Medulla oblongata (tissue), 1 donor: ENCODE data around the gene SRCIN1.
"Not testable (repeated sequence)": the region's sequence is repeated elsewhere in the genome, so short reads cannot be mapped to it uniquely, and the experiment has no call there.

Source experiments
- DNase-seq: peaks from one replicate; pipeline ENCODE4 v3.0.0-alpha.2; 2015; ENCODE audit errors: extremely low spot score

The SRCIN1 gene

GRCh38 chr17:38543403-38544174 lies 62.2 kb downstream of the SRCIN1 start:
- DNase-seq = no peak

DNA sequence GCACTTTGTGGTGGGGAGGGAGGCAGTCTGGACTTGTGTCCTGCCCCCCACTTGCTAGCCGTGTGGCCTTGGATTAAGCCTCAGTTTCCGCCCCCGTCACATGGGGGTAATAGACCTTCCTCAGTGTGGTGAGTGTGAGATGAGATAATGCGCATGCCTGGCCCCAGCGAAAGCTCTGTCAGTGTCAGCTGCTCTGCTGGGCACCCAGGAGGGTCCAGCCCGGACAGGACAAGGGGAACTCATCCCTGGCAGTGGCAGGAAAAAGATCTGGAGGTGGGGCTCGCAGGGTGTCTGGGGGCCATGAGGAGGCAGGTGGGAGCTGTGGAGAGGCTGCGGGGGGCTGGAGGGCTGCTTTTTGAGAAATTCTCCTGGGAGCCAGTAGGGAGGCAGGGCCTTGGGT lies 63.5 kb downstream of the SRCIN1 start:
- DNase-seq = no peak

DNA sequence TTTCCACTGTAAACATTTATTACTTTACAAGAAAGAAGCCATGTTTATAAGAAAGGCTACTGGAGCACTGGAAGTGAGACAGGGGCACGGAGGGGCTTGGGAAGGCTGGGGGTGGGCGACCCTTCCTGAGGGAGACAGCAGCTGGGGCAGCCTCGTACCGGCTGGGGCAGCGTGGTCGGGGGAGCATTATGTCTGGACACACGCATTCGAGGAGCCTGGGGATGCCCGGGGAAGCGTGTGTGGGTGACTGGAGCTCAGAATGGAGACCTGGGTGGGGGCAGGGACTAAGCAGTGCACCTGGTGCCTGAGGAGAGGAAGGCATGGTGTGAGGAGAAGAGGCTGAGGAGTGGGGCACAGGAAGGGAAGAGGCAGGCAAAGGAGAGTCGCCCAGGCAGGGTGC lies 64.5 kb downstream of the SRCIN1 start:
- DNase-seq = no peak

GRCh38 chr17:38540514-38541045 lies 65.2 kb downstream of the SRCIN1 start:
- DNase-seq = no peak

GRCh38 chr17:38539386-38539785 lies 66.4 kb downstream of the SRCIN1 start:
- DNase-seq = no peak

DNA sequence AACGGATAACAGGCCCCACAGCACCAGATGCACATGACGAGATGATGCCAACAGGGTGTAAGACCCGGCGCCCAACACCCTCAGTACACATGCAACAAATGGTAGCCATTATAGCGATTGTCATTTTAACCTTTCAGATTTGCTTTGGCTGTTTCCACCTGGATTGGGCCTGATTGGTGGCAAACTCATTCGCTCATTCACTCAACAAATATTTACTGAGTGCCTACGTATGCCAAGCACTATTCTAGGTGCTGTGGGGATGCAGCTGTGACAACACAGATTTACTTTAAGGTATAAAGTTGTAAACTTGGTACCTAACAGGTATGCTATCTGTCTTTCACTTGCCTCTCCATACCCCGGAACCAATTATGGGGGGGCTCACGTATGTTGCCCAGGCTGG lies 66.8 kb downstream of the SRCIN1 start:
- DNase-seq = no peak

- DNase-seq = no peak
These were observed 69.1 kb downstream of the SRCIN1 start for GRCh38 chr17:38536661-38537060.

- no peak for DNase-seq
These were observed 69.9 kb downstream of the SRCIN1 start for GRCh38 chr17:38535886-38536285.

DNA sequence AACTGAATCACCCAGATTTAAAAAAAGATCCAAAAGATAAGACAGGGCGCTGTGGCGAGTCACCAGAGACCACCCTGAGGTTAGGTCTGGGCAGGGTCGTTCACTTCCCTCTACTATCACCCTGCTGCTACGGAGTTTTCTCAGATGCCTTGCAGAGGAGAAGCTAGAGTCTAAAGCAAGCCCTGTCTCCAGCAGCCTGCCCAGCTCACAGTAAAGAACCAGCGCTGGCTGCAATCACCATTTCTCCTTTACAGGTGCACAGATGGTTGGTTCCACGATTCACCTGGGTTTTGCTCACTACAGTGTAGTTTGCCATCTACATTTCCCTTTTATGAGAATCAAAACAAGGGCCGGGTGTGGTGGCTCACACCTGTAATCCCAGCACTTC lies 71.3 kb downstream of the SRCIN1 start:
- no peak for DNase-seq

DNA sequence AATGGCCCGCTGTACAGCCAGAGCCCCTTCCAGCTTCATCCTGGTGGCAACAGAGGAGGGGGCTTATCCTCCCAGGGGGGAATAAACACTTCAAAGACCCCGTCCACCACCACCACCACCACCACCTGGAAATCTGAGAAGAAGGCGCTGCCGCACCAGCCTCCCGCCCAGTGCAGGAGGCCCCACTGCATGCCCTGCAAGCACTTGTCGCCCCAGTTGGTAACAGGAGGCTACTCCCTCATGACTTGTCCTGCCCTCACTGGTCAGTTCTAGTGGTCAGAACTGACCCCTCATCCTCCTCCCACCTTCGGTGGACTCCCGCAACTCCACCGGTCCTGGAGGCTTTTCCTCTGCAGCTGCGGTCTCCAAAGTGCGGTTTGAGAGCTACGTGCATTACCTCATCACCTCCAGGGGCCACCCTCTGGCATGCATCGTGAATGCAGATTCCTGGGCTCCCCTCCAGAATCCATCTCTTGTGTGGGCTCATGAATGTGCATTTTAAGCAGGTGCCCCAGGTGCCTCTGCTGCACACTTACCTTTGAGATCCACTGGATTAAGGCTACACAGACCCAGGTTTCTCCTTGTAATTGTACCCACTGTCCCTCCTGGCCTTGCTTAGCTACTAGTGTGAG lies 71.8 kb downstream of the SRCIN1 start:
- no peak for DNase-seq

GRCh38 chr17:38533241-38533640 lies 72.5 kb downstream of the SRCIN1 start:
- no peak for DNase-seq

- DNase-seq = no peak
These were observed 73.3 kb downstream of the SRCIN1 start for GRCh38 chr17:38532451-38532850.

- not testable (repeated sequence) for DNase-seq
These were observed 74.0 kb downstream of the SRCIN1 start for GRCh38 chr17:38531761-38532160.

DNA sequence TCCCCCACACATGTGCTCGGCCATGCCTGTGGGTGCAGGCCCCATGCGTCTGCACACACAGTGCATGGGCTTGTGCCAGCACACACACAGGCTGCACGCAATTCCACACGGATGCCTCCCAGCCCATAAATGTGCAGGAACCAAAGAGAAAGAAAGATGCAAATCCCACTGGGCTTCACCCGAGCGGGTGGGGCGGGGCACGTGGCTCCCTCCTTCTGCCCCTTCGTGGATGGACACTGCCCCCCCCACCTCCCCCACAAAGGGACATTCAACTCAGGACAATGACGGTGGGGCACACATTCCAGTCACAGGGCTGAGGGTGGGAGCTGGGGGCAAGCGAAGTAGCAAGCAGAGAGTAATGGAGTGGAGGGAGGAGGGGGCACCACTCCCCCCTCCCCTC lies 74.9 kb downstream of the SRCIN1 start:
- not testable (repeated sequence) for DNase-seq

DNA sequence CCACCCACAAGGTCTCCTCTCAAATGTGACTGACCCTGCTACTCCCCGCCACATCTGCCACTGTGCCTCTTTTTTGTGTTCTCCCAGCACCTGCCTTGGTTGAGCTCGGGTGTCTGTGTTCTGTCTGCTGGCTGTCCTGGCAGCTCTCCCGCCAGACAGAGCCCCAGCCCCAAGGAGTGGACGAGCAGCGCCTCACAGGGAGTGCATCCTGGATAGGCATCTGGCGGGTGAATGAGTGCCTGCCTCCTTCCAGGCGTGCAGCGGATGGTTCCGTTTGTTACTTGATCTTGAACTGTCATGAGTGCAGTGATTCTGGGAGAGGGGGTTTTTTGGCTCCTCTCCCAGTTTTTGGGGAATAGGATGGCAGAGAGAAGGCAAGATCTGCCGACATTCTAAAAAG lies 77.6 kb downstream of the SRCIN1 start:
- not testable (repeated sequence) for DNase-seq

- DNase-seq = not testable (repeated sequence)
These were observed 79.2 kb downstream of the SRCIN1 start for GRCh38 chr17:38526526-38526925.

DNA sequence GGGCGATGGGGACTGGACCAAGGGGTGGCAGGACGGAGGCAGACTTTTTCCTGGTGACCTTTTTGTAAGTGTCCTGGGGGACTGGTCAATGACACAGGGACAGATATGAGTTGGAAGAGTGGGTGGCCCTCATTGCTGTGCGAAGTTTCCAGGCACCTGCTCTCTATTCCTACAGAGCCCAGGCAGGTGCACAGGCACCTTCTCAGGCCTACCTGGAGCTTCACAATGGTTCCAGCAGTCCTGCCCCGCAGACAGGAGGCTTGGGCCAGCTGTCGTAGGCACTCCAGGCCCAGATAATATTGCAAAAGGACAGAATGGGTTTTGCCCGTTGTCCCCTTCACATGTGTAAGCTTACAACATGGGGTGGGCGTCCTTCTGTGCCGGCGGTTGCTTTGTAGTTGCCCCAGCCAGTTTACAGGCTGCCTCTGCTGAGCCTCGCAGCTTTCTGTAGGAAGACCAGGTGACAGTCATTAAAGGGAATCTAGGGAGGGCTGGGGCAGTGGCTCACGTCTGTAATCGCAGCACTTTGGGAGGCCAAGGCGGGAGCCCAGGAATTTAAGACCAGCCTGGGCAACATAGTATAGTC lies 93.2 kb downstream of the SRCIN1 start:
- no peak for DNase-seq

GRCh38 chr17:38511150-38512108 lies 94.3 kb downstream of the SRCIN1 start:
- DNase-seq = no peak

- DNase-seq = no peak
These were observed 95.2 kb downstream of the SRCIN1 start for GRCh38 chr17:38510421-38511149.

DNA sequence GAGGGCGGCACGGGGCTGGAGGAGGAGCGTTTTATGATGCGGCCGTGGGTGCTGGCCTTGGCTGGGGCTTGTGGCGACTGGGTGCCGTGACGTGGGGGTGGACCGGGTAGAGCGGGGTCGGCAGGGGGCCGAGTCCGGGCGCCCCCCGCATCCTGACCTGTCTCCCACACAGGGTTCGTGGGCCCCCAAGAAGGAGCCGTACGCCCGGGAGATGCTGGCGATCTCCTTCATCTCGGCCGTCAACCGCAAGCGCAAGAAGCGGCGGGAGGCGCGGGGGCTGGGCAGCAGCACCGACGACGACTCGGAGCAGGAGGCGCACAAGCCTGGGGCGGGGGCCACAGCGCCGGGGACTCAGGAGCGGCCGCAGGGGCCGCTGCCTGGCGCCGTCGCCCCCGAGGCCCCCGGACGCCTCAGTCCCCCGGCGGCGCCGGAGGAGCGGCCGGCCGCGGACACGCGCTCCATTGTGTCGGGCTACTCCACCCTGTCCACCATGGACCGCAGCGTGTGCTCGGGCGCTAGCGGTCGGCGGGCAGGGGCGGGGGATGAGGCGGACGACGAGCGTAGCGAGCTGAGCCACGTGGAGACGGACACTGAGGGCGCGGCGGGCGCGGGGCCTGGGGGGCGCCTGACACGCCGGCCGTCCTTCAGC lies 95.9 kb downstream of the SRCIN1 start:
- DNase-seq = no peak
